HCT116 (cell line): ENCODE data around the gene TPM2. TPM values are rescaled to one million over a fixed set of nuclear protein-coding genes. Genes with fewer than 3 reads are reported as not detected.

Experiments
- ATAC-seq: fragments of 200-7000 bp; cut with Tn5 transposase; 2 replicates; pipeline ENCODE4 v1.9.1; 2020; ENCODE audit warnings: mild to moderate bottlenecking, moderate library complexity
- BruUV-seq: library from RNA; stranded (reverse); fragments of 400-500 nt; replicated peaks from 2 replicates; lab custom pipeline; 2021; lab: Mats Ljungman, UMichigan
- CTCF ChIA-PET: fragments of 300-600 bp; sonication (Branson Sonifier 250); formaldehyde crosslinking; loops from one replicate; lab custom pipeline; 2021; ENCODE audit warnings: antibody characterized with exemption; lab: Charles Lee
- POLR2A ChIA-PET: fragments of 300-600, 350-600 bp; sonication (Branson Sonifier 250); formaldehyde crosslinking; loops from one replicate; lab custom pipeline; 2021; ENCODE audit warnings: antibody characterized with exemption; lab: Charles Lee
- RAD21 ChIA-PET, 2 experiments: fragments of 300-600 bp; sonication (Branson Sonifier 250); formaldehyde crosslinking; loops; one replicate each; lab custom pipeline; 2023; ENCODE audit warnings: low total read pairs in 2 of 2; ENCODE audit not compliant: uncharacterized antibody in 2 of 2, unreplicated experiment in 2 of 2, low non-redundant PET in 1 of 2; lab: Charles Lee
- DNase-seq: peaks from one replicate; pipeline ENCODE4 v3.0.0-alpha.2; 2010; ENCODE audit warnings: low read depth, low spot score
- H2AFZ ChIP-seq: fragments of 200-600 bp; shearing (Covaris generic), sonication (generic); 2 replicates; pipeline ENCODE4 v1.6.1; 2017; ENCODE audit warnings: low read depth, mixed run types, mixed read lengths, antibody characterized with exemption, low read length; ENCODE audit not compliant: poor library complexity, severe bottlenecking
- H3K27ac ChIP-seq: 2 replicates; pipeline ENCODE4 v1.5.1; 2012; ENCODE audit warnings: low read depth, low read length
- H3K27me3 ChIP-seq: fragments of 200-600 bp; sonication (generic); 2 replicates; pipeline ENCODE4 v1.6.1; 2016; ENCODE audit warnings: mixed run types, low read length, mixed read lengths; ENCODE audit not compliant: insufficient read depth
- H3K36me3 ChIP-seq, 2 experiments: fragments of 200-500 bp in 1 of 2; fragments of 200-600 bp in 1 of 2; sonication (Bioruptor generic) in 1 of 2; sonication (generic) in 1 of 2; 2 replicates each; pipeline versions ENCODE4 v1.5.1 to v1.6.1; 2014 to 2016; ENCODE audit warnings: low read length in 2 of 2, inconsistent platforms in 1 of 2, mixed read lengths in 1 of 2, mixed run types in 1 of 2; ENCODE audit not compliant: insufficient read depth in 2 of 2, control insufficient read depth in 1 of 2
- H3K4me1 ChIP-seq, 2 experiments: fragments of 200-600 bp in 1 of 2; sonication (generic) in 1 of 2; 2 replicates each; pipeline versions ENCODE4 v1.5.1 to v1.6.1; 2012 to 2017; ENCODE audit warnings: low read length in 2 of 2, inconsistent platforms in 1 of 2, mild to moderate bottlenecking in 1 of 2, mixed read lengths in 1 of 2, mixed run types in 1 of 2, moderate library complexity in 1 of 2; ENCODE audit not compliant: insufficient read depth in 2 of 2, control insufficient read depth in 1 of 2
- H3K4me2 ChIP-seq: fragments of 200-600 bp; sonication (generic); 2 replicates; pipeline ENCODE4 v1.6.1; 2017; ENCODE audit warnings: mixed run types, low read length, mixed read lengths
- H3K4me3 ChIP-seq, 2 experiments: fragments of 200-600 bp in 1 of 2; sonication (generic) in 1 of 2; replicated peaks in 1 of 2; 2 replicates each; pipeline ENCODE4 v1.5.1; 2011 to 2016; ENCODE audit warnings: low read length in 2 of 2, control low read depth in 1 of 2, low read depth in 1 of 2, mild to moderate bottlenecking in 1 of 2, mixed read lengths in 1 of 2, mixed run types in 1 of 2
- H3K79me2 ChIP-seq: fragments of 200-600 bp; sonication (generic); 2 replicates; pipeline ENCODE4 v1.6.1; 2017; ENCODE audit warnings: mild to moderate bottlenecking, mixed run types, low read length, moderate library complexity, mixed read lengths; ENCODE audit not compliant: insufficient read depth
- H3K9ac ChIP-seq: fragments of 200-600 bp; sonication (generic); 2 replicates; pipeline ENCODE4 v1.6.1; 2016; ENCODE audit warnings: low read length, mixed read lengths
- H3K9me2 ChIP-seq: fragments of 200-600 bp; sonication (generic), shearing (Covaris generic); 2 replicates; pipeline ENCODE4 v1.6.1; 2017; ENCODE audit warnings: mixed run types, mild to moderate bottlenecking, moderate library complexity; ENCODE audit not compliant: insufficient read depth
- H3K9me3 ChIP-seq, 2 experiments: fragments of 200-500 bp in 1 of 2; fragments of 200-600 bp in 1 of 2; sonication (Bioruptor generic) in 1 of 2; sonication (generic) in 1 of 2; 2 replicates each; pipeline ENCODE4 v1.6.1; 2014 to 2017; ENCODE audit warnings: low read length in 2 of 2, mixed read lengths in 2 of 2, inconsistent platforms in 1 of 2, low read depth in 1 of 2, mild to moderate bottlenecking in 1 of 2, mixed run types in 1 of 2, moderate library complexity in 1 of 2; ENCODE audit not compliant: control insufficient read depth in 1 of 2, insufficient read depth in 1 of 2
- H4K20me1 ChIP-seq: fragments of 200-600 bp; sonication (generic), shearing (Covaris generic); 2 replicates; pipeline ENCODE4 v1.6.1; 2017; ENCODE audit warnings: mixed run types, mild to moderate bottlenecking, moderate library complexity; ENCODE audit not compliant: insufficient read depth
- CBX3 ChIP-seq: IDR thresholded peaks from 2 replicates; pipeline ENCODE4 v1.6.1; 2012; ENCODE audit warnings: low read depth
- CTCF ChIP-seq, 3 experiments: fragments of 200-600 bp in 1 of 3; sonication (generic) in 1 of 3; IDR thresholded peaks in 2 of 3; conservative IDR thresholded peaks in 1 of 3; 2 replicates each; pipeline ENCODE4 v1.5.1; 2012 to 2017; ENCODE audit warnings: low read depth in 2 of 3, low read length in 2 of 3, antibody characterized with exemption in 1 of 3, borderline replicate concordance in 1 of 3, control low read depth in 1 of 3, mild to moderate bottlenecking in 1 of 3, mixed read lengths in 1 of 3, mixed run types in 1 of 3, moderate library complexity in 1 of 3; ENCODE audit not compliant: insufficient read depth in 1 of 3
- EZH2phosphoT487 ChIP-seq: fragments of 200-600 bp; IDR thresholded peaks from 2 replicates; pipeline ENCODE4 v1.6.1; 2018; ENCODE audit warnings: antibody characterized with exemption, borderline replicate concordance
- FOSL1 ChIP-seq: IDR thresholded peaks from 2 replicates; pipeline ENCODE4 v1.6.1; 2012; ENCODE audit warnings: low read depth
- REST ChIP-seq: IDR thresholded peaks from 2 replicates; pipeline ENCODE4 v1.6.1; 2012; ENCODE audit warnings: low read depth
- SIN3A ChIP-seq: IDR thresholded peaks from 2 replicates; pipeline ENCODE4 v1.6.1; 2012; ENCODE audit warnings: low read depth
- SP1 ChIP-seq: IDR thresholded peaks from 2 replicates; pipeline ENCODE4 v1.6.1; 2012; ENCODE audit warnings: low read depth
- TCF7L2 ChIP-seq: IDR thresholded peaks from 2 replicates; pipeline ENCODE4 v1.7.0; 2011; ENCODE audit warnings: borderline replicate concordance, inconsistent platforms; ENCODE audit not compliant: insufficient read depth, insufficient read length; ENCODE audit errors: extremely low read depth
- ZBTB33 ChIP-seq: IDR thresholded peaks from 2 replicates; pipeline ENCODE4 v1.6.1; 2011; ENCODE audit warnings: mild to moderate bottlenecking, low read length, moderate library complexity; ENCODE audit not compliant: insufficient replicate concordance; ENCODE audit errors: extremely low read depth
- intact Hi-C: fragments of 100-400 bp; cut with micrococcal nuclease; formaldehyde crosslinking; loops from 2 replicates; pipeline ENCODE4 v1.10.0; 2022
- total RNA-seq: library from RNA; stranded (reverse); gene quantifications from one replicate; pipeline ENCODE4 v1.2.1, GENCODE V29; 2021; ENCODE audit not compliant: unreplicated experiment

TPM2 gene
- total RNA-seq, 1 experiment from 2014 or later = 278 TPM

GRCh38 chr9:35712762-35713400 is 23.2 kb upstream of the TPM2 start:
- no peak overlapping the region for H3K27ac ChIP-seq
- TF ChIP-seq EZH2phosphoT487 = no peak
- no peak for TF ChIP-seq FOSL1
- no peak for TF ChIP-seq SP1
- no peak for TF ChIP-seq CTCF (IDR thresholded peaks at IDR 0.05 in 2 of 3, conservative IDR thresholded peaks at IDR 0.05 in 1 of 3; ENCODE audit: borderline replicate concordance in 1 of 3, insufficient read depth in 1 of 3, low read depth in 2 of 3, low read length in 2 of 3)
- no peak for TF ChIP-seq CBX3
- no peak for TF ChIP-seq SIN3A
- no peak for TF ChIP-seq REST
- TF ChIP-seq ZBTB33 = no peak
- TF ChIP-seq TCF7L2 = no peak
- H3K36me3 ChIP-seq = peaks cover 64 to 65% of the 10 kb centered on the region in 2 experiments
- H3K27me3 ChIP-seq = no peaks in the 10 kb centered on the region
- no peaks in the 10 kb centered on the region for H3K9me3 ChIP-seq
- ChIA-PET RAD21 (no interaction called here), CTCF (no interaction called here), POLR2A (interaction anchor here (1.1 kb wide), 1 partner anchor 15 kb away, joined by 3 read pairs; no protein-coding TSS in a partner anchor)
- H4K20me1 ChIP-seq = no peaks in the 10 kb centered on the region
- DNase-seq (no peak), ATAC-seq (no peak)
- H3K9ac ChIP-seq = no peak overlapping the region
- H3K4me2 ChIP-seq = no peak overlapping the region
- no peaks in the 10 kb centered on the region for H3K9me2 ChIP-seq
- no peak overlapping the region for H2AFZ ChIP-seq
- intact Hi-C loops = no loop called here
- H3K79me2 ChIP-seq = no peaks in the 10 kb centered on the region
- H3K4me1 ChIP-seq = no peaks in the 10 kb centered on the region
- no peak overlapping the region for H3K4me3 ChIP-seq
- BruUV-seq = no TSS peak
